Neural progenitor cell (in vitro differentiated cells): ENCODE data around the gene PAK1. TPM values are rescaled to one million over a fixed set of nuclear protein-coding genes. Genes with fewer than 3 reads are reported as not detected.

Source experiments
- DNase-seq: peaks from one replicate; pipeline ENCODE4 v3.0.0-alpha.2; 2016; ENCODE audit warnings: low spot score
- H2AFZ ChIP-seq: fragments of 200-600 bp; sonication (generic); replicated peaks from 2 replicates; pipeline ENCODE4 v1.6.1; 2016; ENCODE audit warnings: antibody characterized with exemption
- H3F3A ChIP-seq: fragments of 200-600 bp; sonication (generic); 2 replicates; pipeline ENCODE4 v1.6.1; 2016; ENCODE audit warnings: antibody characterized with exemption, low read depth
- H3K27ac ChIP-seq: fragments of 200-600 bp; sonication (generic); 2 replicates; pipeline ENCODE4 v1.5.1; 2016; ENCODE audit warnings: mild to moderate bottlenecking
- H3K27me3 ChIP-seq: fragments of 200-600 bp; sonication (generic); 2 replicates; pipeline ENCODE4 v1.6.1; 2016; ENCODE audit warnings: mild to moderate bottlenecking, moderate library complexity
- H3K36me3 ChIP-seq: fragments of 200-600 bp; sonication (generic); 2 replicates; pipeline ENCODE4 v1.5.1; 2016
- H3K4me1 ChIP-seq: fragments of 200-600 bp; sonication (generic); 2 replicates; pipeline ENCODE4 v1.6.1; 2016; ENCODE audit warnings: mixed run types
- H3K4me2 ChIP-seq: fragments of 200-600 bp; sonication (generic); 2 replicates; pipeline ENCODE4 v1.6.1; 2016
- H3K4me3 ChIP-seq: fragments of 200-600 bp; sonication (generic); 2 replicates; pipeline ENCODE4 v1.5.1; 2016
- H3K79me2 ChIP-seq: fragments of 200-600 bp; sonication (generic); 2 replicates; pipeline ENCODE4 v1.6.1; 2016; ENCODE audit warnings: low read depth
- H3K9ac ChIP-seq: fragments of 200-600 bp; sonication (generic); 2 replicates; pipeline ENCODE4 v1.6.1; 2016
- H3K9me3 ChIP-seq: fragments of 200-600 bp; sonication (generic); 2 replicates; pipeline ENCODE4 v1.5.1; 2016; ENCODE audit warnings: low read depth
- H4K20me1 ChIP-seq: fragments of 200-600 bp; sonication (generic); 2 replicates; pipeline ENCODE4 v1.6.1; 2016; ENCODE audit warnings: low read depth
- H3K27ac Mint-ChIP-seq: 3 replicates; pipeline ENCODE4 v1.8.0; 2021; ENCODE audit warnings: mixed read lengths
- H3K27me3 Mint-ChIP-seq: 2 replicates; pipeline ENCODE4 v1.8.0; 2022; ENCODE audit warnings: low read depth, mild to moderate bottlenecking, inconsistent platforms, moderate library complexity, mixed read lengths; ENCODE audit not compliant: insufficient read depth
- H3K36me3 Mint-ChIP-seq: 3 replicates; pipeline ENCODE4 v1.8.0; 2021; ENCODE audit warnings: mixed read lengths
- H3K4me1 Mint-ChIP-seq: 3 replicates; pipeline ENCODE4 v1.8.0; 2021; ENCODE audit warnings: mixed read lengths
- H3K4me3 Mint-ChIP-seq: 3 replicates; pipeline ENCODE4 v1.8.0; 2021; ENCODE audit warnings: mild to moderate bottlenecking, moderate library complexity, mixed read lengths
- H3K9me3 Mint-ChIP-seq: 3 replicates; pipeline ENCODE4 v1.8.0; 2020; ENCODE audit warnings: mixed read lengths
- EZH2 ChIP-seq: fragments of 200-600 bp; sonication (generic); IDR thresholded peaks from 2 replicates; pipeline ENCODE4 v1.6.1; 2017; ENCODE audit warnings: antibody characterized with exemption, mild to moderate bottlenecking, moderate library complexity
- EZH2phosphoT487 ChIP-seq: fragments of 200-600 bp; sonication (generic); IDR thresholded peaks from 2 replicates; pipeline ENCODE4 v1.6.1; 2017; ENCODE audit warnings: antibody characterized with exemption
- total RNA-seq: library from RNA; depleted of rRNA; stranded (reverse); fragments of >200 nt; gene quantifications from 2 replicates; pipeline ENCODE4 v1.2.3, GENCODE V29; 2015; ENCODE audit warnings: low replicate concordance
- TF ChIP-seq, protein P1 (sequence below): fragments of 200-600 bp; sonication (generic); IDR thresholded peaks from 2 replicates; pipeline ENCODE4 v1.5.1; 2017; ENCODE audit warnings: antibody characterized with exemption, mild to moderate bottlenecking

PAK1 gene
- total RNA-seq, 1 donor from 2014 or later, result 52.1 TPM

DNA sequence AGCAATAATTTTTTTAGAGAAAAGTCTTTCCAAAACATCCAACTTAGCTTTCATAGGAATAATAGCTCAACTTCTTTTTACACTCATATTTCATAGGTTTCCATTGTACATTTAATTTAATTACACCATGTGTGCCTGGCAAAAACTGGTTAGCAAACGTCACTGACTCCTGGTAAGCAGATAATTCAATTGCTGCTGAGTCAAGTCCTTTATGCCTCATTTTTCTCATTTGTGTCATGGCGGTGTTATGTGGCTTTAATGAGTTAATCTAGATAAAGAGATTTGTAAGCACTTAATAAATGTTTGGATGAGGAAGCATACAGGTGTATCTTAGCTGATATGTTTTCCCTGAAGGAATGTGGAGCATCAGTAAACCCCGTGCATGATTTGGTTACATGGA is 41.2 kb upstream of the PAK1 start:
- no peaks in the 10 kb centered on the region for H4K20me1 ChIP-seq
- H3K4me2 ChIP-seq, result no peak overlapping the region
- no peaks in the 10 kb centered on the region for H3K36me3 ChIP-seq
- no peaks in the 10 kb centered on the region for H3K4me1 ChIP-seq
- H3K4me3 ChIP-seq, result no peak overlapping the region
- DNase-seq, result no peak
- H3K79me2 ChIP-seq, result no peaks in the 10 kb centered on the region
- Mint-ChIP-seq H3K27ac (no peak overlapping the region), H3K36me3 (no peaks in the 10 kb centered on the region), H3K27me3 (peaks cover 2% of the 10 kb centered on the region), H3K9me3 (peaks cover 4% of the 10 kb centered on the region), H3K4me1 (peaks cover 6% of the 10 kb centered on the region), H3K4me3 (no peak overlapping the region)
- H3K27me3 ChIP-seq, result no peaks in the 10 kb centered on the region
- H3K9ac ChIP-seq, result no peak overlapping the region
- H3K27ac ChIP-seq, result no peak overlapping the region
- TF ChIP-seq, protein P1, sequence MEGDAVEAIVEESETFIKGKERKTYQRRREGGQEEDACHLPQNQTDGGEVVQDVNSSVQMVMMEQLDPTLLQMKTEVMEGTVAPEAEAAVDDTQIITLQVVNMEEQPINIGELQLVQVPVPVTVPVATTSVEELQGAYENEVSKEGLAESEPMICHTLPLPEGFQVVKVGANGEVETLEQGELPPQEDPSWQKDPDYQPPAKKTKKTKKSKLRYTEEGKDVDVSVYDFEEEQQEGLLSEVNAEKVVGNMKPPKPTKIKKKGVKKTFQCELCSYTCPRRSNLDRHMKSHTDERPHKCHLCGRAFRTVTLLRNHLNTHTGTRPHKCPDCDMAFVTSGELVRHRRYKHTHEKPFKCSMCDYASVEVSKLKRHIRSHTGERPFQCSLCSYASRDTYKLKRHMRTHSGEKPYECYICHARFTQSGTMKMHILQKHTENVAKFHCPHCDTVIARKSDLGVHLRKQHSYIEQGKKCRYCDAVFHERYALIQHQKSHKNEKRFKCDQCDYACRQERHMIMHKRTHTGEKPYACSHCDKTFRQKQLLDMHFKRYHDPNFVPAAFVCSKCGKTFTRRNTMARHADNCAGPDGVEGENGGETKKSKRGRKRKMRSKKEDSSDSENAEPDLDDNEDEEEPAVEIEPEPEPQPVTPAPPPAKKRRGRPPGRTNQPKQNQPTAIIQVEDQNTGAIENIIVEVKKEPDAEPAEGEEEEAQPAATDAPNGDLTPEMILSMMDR, result no peak
- no peak for TF ChIP-seq EZH2phosphoT487
- no peak for TF ChIP-seq EZH2
- H2AFZ ChIP-seq, result no peak overlapping the region
- H3K9me3 ChIP-seq, result no peaks in the 10 kb centered on the region
- H3F3A ChIP-seq, result no peaks in the 10 kb centered on the region

DNA sequence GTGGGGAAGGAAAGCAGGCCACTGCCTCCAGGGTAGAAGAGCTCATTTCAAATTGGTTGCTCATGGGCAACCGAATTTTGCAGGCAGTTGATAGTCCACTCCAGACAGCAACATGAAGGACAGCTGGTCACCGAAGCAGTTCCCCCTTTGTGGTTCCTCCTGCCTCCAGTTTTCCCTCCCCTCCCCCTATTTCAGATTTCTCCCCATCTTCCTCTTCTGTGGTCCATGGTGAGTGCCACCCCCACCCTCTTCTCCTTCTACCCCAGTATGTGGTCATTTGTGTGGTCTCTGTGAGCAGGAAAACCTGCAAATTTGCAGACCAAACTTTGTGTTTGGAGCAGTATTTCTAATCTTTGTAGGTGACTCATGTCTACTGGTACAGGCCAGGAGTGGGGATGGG is 38.2 kb upstream of the PAK1 start:
- H3K4me1 Mint-ChIP-seq, result peaks cover 6% of the 10 kb centered on the region
- H3K36me3 ChIP-seq, result no peaks in the 10 kb centered on the region
- no peak overlapping the region for H3K9ac ChIP-seq
- H3K9me3 ChIP-seq, result no peaks in the 10 kb centered on the region
- no peaks in the 10 kb centered on the region for H4K20me1 ChIP-seq
- H3K27ac ChIP-seq, result no peak overlapping the region
- peaks cover 2% of the 10 kb centered on the region for H3K27me3 Mint-ChIP-seq
- no peaks in the 10 kb centered on the region for H3K79me2 ChIP-seq
- TF ChIP-seq EZH2phosphoT487 (no peak), EZH2 (no peak)
- TF ChIP-seq, protein P1, result no peak
- H3F3A ChIP-seq, result no peaks in the 10 kb centered on the region
- no peak overlapping the region for H2AFZ ChIP-seq
- no peaks in the 10 kb centered on the region for H3K27me3 ChIP-seq
- no peaks in the 10 kb centered on the region for H3K4me1 ChIP-seq
- H3K4me2 ChIP-seq, result no peak overlapping the region
- H3K36me3 Mint-ChIP-seq, result no peaks in the 10 kb centered on the region
- H3K27ac Mint-ChIP-seq, result no peak overlapping the region
- no peak overlapping the region for H3K4me3 Mint-ChIP-seq
- H3K4me3 ChIP-seq, result no peak overlapping the region
- H3K9me3 Mint-ChIP-seq, result no peaks in the 10 kb centered on the region
- no peak for DNase-seq

DNA sequence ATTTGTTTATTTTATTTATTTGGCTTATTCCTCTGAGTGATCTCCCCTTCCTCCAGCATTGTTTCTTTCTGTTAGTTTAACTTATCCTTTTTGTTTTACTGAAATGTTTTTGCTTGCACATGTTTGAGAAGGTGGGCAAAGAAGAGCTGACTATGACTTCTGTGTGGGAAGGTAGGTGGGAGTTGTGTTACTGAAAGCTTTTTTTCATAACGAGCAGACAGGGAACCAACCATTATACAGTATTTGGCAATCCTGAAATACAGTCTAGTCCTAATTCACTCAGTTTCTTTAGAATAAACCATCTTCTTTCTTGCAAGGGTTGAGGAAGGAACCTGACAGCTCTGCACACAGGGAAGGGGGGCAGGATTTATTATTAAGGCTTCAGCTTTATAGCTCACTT is 37.0 kb upstream of the PAK1 start:
- DNase-seq, result no peak
- Histone ChIP-seq H3K36me3 (no peaks in the 10 kb centered on the region), H3K79me2 (no peaks in the 10 kb centered on the region), H3K27me3 (no peaks in the 10 kb centered on the region), H3K9ac (no peak overlapping the region), H3K4me3 (no peak overlapping the region), H3K27ac (no peak overlapping the region), H3K4me1 (no peaks in the 10 kb centered on the region), H4K20me1 (no peaks in the 10 kb centered on the region), H2AFZ (no peak overlapping the region), H3F3A (no peaks in the 10 kb centered on the region), H3K4me2 (no peak overlapping the region), H3K9me3 (no peaks in the 10 kb centered on the region)
- no peak overlapping the region for H3K27ac Mint-ChIP-seq
- H3K9me3 Mint-ChIP-seq, result no peaks in the 10 kb centered on the region
- H3K27me3 Mint-ChIP-seq, result peaks cover 2% of the 10 kb centered on the region
- H3K4me1 Mint-ChIP-seq, result peaks cover 6% of the 10 kb centered on the region
- no peak overlapping the region for H3K4me3 Mint-ChIP-seq
- TF ChIP-seq EZH2phosphoT487, result no peak
- TF ChIP-seq EZH2, result no peak
- TF ChIP-seq, protein P1, result no peak
- H3K36me3 Mint-ChIP-seq, result no peaks in the 10 kb centered on the region

DNA sequence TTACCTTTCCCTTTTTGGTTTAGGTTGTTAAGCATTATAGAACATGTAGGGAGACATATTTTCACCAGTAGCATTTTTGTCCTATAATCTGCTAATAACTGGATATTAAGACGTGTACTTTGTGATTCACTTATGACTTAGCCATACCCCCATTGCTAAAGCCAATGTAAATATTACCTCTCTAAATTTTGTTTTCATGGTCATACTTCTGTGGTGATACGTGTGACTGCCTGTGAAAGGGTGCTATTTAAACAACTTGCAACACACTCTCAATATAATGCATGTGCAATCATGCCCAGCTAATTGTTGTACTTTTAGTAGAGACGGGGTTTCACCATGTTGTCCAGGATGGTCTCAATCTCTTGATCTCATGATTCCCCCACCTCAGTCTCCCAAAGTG is 36.2 kb upstream of the PAK1 start:
- Mint-ChIP-seq H3K36me3 (no peaks in the 10 kb centered on the region), H3K4me1 (peaks cover 6% of the 10 kb centered on the region), H3K4me3 (no peak overlapping the region), H3K27ac (no peak overlapping the region), H3K27me3 (peaks cover 2% of the 10 kb centered on the region), H3K9me3 (no peaks in the 10 kb centered on the region)
- Histone ChIP-seq H3F3A (no peaks in the 10 kb centered on the region), H3K27ac (no peak overlapping the region), H3K4me1 (no peaks in the 10 kb centered on the region), H3K9ac (no peak overlapping the region), H3K9me3 (no peaks in the 10 kb centered on the region), H3K27me3 (no peaks in the 10 kb centered on the region), H3K79me2 (no peaks in the 10 kb centered on the region), H3K4me3 (no peak overlapping the region), H3K4me2 (no peak overlapping the region), H3K36me3 (no peaks in the 10 kb centered on the region), H4K20me1 (no peaks in the 10 kb centered on the region), H2AFZ (no peak overlapping the region)
- TF ChIP-seq EZH2, result no peak
- TF ChIP-seq, protein P1, result no peak
- TF ChIP-seq EZH2phosphoT487, result no peak
- DNase-seq, result no peak
